HFFc6 (cell line): ENCODE measurements around the gene ADCY6. TPM values are rescaled to one million over a fixed set of nuclear protein-coding genes. Genes with fewer than 3 reads are reported as not detected.
"Not testable (repeated sequence)": the region's sequence is repeated elsewhere in the genome, so short reads cannot be mapped to it uniquely, and the experiment has no call there.

Experiments used
- DNase-seq: peaks from one replicate; pipeline ENCODE4 v3.0.0-alpha.2; 2018
- H3K27ac Mint-ChIP-seq: 2 replicates; pipeline ENCODE4 v1.8.0; 2020; ENCODE audit warnings: mild to moderate bottlenecking, mixed read lengths
- H3K27me3 Mint-ChIP-seq: 2 replicates; pipeline ENCODE4 v1.8.0; 2021; ENCODE audit warnings: mild to moderate bottlenecking, moderate library complexity, mixed read lengths; ENCODE audit not compliant: insufficient read depth
- H3K36me3 Mint-ChIP-seq: 2 replicates; pipeline ENCODE4 v1.8.0; 2021; ENCODE audit warnings: low read depth, mixed read lengths
- H3K4me1 Mint-ChIP-seq: 2 replicates; pipeline ENCODE4 v1.8.0; 2020; ENCODE audit warnings: low read depth, mixed read lengths
- H3K4me3 Mint-ChIP-seq: 2 replicates; pipeline ENCODE4 v1.8.0; 2020; ENCODE audit warnings: mild to moderate bottlenecking, moderate library complexity, mixed read lengths
- H3K9me3 Mint-ChIP-seq: 2 replicates; pipeline ENCODE4 v1.8.0; 2020; ENCODE audit warnings: mild to moderate bottlenecking, mixed read lengths
- CTCF ChIP-seq: fragments of 200-600 bp; sonication (generic); IDR thresholded peaks from 2 replicates; pipeline ENCODE4 v1.5.0; 2021; ENCODE audit warnings: antibody characterized with exemption, mild to moderate bottlenecking
- total RNA-seq, 6 experiments: library from RNA; stranded (reverse); fragmentation: NEBNext Ultra II Directional; extraction: Animal tissue kit (Norgen Biotek cat#: 25700); gene quantifications; 2 replicates in 1 of 6; 3 replicates in 5 of 6; pipeline ENCODE4 v1.2.3, GENCODE V29; 2021

The ADCY6 gene
- total RNA-seq, 6 experiments from 2014 or later, result 20.3 to 31.6 (median 22.4) TPM

DNA sequence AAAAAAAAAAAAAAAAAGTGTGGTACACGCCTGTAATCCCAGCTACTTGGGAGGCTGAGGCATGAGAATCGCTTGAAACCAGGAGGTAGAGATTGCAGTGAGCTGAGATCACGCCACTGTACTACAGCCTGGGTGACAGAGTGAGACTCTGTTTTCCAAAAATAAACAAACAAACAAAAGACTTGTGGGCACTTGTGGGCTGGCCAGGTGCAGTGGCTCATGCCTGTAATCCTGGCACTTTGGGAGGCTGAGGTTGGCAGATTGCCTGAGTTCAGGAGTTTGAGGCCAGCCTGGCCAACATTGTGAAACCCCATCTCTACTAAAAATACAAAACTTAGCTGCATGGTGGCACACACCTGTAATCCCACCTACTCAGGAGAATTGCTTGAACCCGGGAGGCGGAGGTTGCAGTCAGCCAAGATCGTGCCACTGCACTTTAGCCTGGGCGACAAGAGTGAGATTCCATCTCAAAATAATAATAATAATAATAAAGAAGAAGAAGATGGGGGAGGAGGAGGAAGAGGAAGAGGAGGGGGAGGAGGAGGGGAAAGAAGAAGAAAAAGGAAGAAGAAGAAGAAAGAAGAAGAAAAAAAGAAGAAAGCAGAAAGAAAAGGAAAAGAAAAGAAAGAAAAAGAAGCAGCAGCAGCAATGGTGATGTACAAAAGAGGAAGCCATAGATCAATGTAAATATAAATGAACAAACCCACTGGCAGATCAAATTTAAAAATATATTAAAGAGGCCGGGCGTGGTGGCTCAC is 44.5 kb downstream of the ADCY6 start:
- Mint-ChIP-seq H3K4me1 (no peaks in the 10 kb centered on the region), H3K9me3 (no peaks in the 10 kb centered on the region), H3K4me3 (no peak overlapping the region), H3K36me3 (no peaks in the 10 kb centered on the region), H3K27me3 (peaks cover 12% of the 10 kb centered on the region), H3K27ac (no peak overlapping the region)
- no peak for TF ChIP-seq CTCF
- DNase-seq, result no peak

GRCh38 chr12:48739618-48740269 is 49.1 kb downstream of the ADCY6 start:
- no peak overlapping the region for H3K27ac Mint-ChIP-seq
- H3K4me3 Mint-ChIP-seq, result no peak overlapping the region
- no peaks in the 10 kb centered on the region for H3K36me3 Mint-ChIP-seq
- no peaks in the 10 kb centered on the region for H3K9me3 Mint-ChIP-seq
- H3K27me3 Mint-ChIP-seq, result peaks cover 10% of the 10 kb centered on the region
- H3K4me1 Mint-ChIP-seq, result no peaks in the 10 kb centered on the region
- TF ChIP-seq CTCF, result no peak
- no peak for DNase-seq

DNA sequence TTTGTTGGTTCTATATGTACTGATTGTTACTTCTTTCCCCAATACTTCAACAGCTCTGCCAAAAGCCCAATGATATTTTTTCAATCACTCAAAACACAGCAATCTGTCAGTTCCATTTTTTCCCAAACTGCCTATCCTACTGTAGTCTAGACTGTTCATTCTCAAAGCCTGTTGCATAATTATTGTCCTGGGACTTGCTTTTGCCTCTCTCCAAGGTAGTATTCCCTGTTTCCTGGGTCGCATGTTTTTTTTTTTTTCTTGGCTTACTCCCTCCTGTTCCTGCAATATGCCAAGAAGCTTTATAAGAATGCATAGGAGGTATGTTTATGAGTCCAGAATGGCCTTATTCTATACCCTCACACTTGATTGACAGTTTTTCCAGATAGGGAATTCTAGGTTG is 52.4 kb downstream of the ADCY6 start:
- H3K4me3 Mint-ChIP-seq, result no peak overlapping the region
- no peaks in the 10 kb centered on the region for H3K9me3 Mint-ChIP-seq
- peaks cover 10% of the 10 kb centered on the region for H3K27me3 Mint-ChIP-seq
- TF ChIP-seq CTCF, result no peak
- no peaks in the 10 kb centered on the region for H3K4me1 Mint-ChIP-seq
- no peaks in the 10 kb centered on the region for H3K36me3 Mint-ChIP-seq
- no peak for DNase-seq
- H3K27ac Mint-ChIP-seq, result no peak overlapping the region

DNA sequence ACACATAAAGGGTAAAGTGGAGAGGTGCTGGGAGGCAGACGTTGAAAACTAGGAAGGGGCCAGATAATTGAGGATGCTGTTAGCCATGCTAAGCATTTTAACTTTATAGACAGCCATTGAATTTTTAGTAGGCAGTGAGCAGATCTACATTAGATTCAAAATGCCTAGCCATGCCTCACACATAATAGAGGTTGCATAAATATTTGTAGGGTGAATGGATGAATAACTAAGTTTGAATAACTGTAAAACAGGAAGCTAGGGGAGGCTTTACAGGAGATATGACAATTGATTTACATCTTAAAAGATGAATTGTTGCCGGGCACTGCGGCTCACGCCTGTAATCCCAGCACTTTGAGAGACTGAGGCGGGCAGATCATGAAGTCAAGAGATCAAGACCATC is 60.1 kb downstream of the ADCY6 start:
- H3K4me3 Mint-ChIP-seq, result no peak overlapping the region
- H3K27me3 Mint-ChIP-seq, result peaks cover 23% of the 10 kb centered on the region
- no peaks in the 10 kb centered on the region for H3K9me3 Mint-ChIP-seq
- no peak overlapping the region for H3K27ac Mint-ChIP-seq
- no peak for TF ChIP-seq CTCF
- no peaks in the 10 kb centered on the region for H3K36me3 Mint-ChIP-seq
- no peak for DNase-seq
- peaks cover 6% of the 10 kb centered on the region for H3K4me1 Mint-ChIP-seq

GRCh38 chr12:48720737-48721136 is 68.2 kb downstream of the ADCY6 start:
- not testable (repeated sequence) for H3K4me3 Mint-ChIP-seq, DNase-seq, H3K27ac Mint-ChIP-seq, H3K27me3 Mint-ChIP-seq
- Mint-ChIP-seq H3K9me3 (peaks cover 21% of the 10 kb centered on the region), H3K36me3 (peaks cover 26% of the 10 kb centered on the region), H3K4me1 (peaks cover 13% of the 10 kb centered on the region)

GRCh38 chr12:48720171-48720570 is 68.7 kb downstream of the ADCY6 start:
- not testable (repeated sequence) for DNase-seq, H3K4me3 Mint-ChIP-seq, H3K27me3 Mint-ChIP-seq, H3K27ac Mint-ChIP-seq
- H3K36me3 Mint-ChIP-seq, result peaks cover 29% of the 10 kb centered on the region
- H3K9me3 Mint-ChIP-seq, result peaks cover 21% of the 10 kb centered on the region
- peaks cover 18% of the 10 kb centered on the region for H3K4me1 Mint-ChIP-seq

DNA sequence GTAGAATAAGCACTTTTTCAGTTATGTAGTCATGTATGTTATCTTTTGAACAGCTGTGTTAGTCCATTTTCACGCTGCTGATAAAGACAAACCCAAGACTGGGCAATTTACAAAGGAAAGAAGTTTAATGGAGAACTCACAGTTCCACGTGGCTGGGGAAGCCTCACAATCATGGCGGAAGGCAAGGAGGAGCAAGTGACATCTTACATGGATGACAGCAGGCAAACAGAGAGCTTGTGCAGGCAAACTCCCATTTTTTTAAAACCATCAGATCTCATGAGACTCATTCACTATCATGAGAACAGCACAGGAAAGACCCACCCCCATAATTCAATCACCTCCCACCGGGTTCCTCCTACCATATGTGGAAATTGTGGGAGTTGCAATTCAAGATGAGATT is 69.9 kb downstream of the ADCY6 start:
- H3K4me3 Mint-ChIP-seq, H3K27ac Mint-ChIP-seq: not testable (repeated sequence)

More for the DNA sequence above, 69.9 kb downstream of the ADCY6 start:
- Mint-ChIP-seq H3K9me3 (peaks cover 21% of the 10 kb centered on the region), H3K36me3 (peaks cover 41% of the 10 kb centered on the region), H3K4me1 (peaks cover 30% of the 10 kb centered on the region)
- not testable (repeated sequence) for DNase-seq, H3K27me3 Mint-ChIP-seq
